DOHH2 (cell line): ENCODE measurements around the gene EXOC3.
"Not testable (repeated sequence)": the region's sequence is repeated elsewhere in the genome, so short reads cannot be mapped to it uniquely, and the experiment has no call there.

Experiments used
- H3F3A ChIP-seq: fragments of 200-600 bp; sonication (generic), shearing (Covaris generic); 2 replicates; pipeline ENCODE4 v1.6.0; 2016; ENCODE audit warnings: antibody characterized with exemption, mild to moderate bottlenecking; ENCODE audit not compliant: control insufficient read depth, insufficient read depth
- H3K27ac ChIP-seq: fragments of 200-600 bp; sonication (generic); 2 replicates; pipeline ENCODE4 v1.5.1; 2014; ENCODE audit warnings: low read depth, mild to moderate bottlenecking, low read length, moderate library complexity
- H3K27me3 ChIP-seq: fragments of 200-600 bp; sonication (generic); 2 replicates; pipeline ENCODE4 v1.6.1; 2014; ENCODE audit warnings: mild to moderate bottlenecking, low read length, mixed read lengths; ENCODE audit not compliant: control insufficient read depth
- H3K36me3 ChIP-seq: fragments of 200-600 bp; sonication (generic); 2 replicates; pipeline ENCODE4 v1.6.1; 2014; ENCODE audit warnings: mild to moderate bottlenecking, low read length, moderate library complexity, mixed read lengths; ENCODE audit not compliant: control insufficient read depth
- H3K4me1 ChIP-seq: fragments of 200-600 bp; sonication (generic); 2 replicates; pipeline ENCODE4 v1.6.1; 2014; ENCODE audit warnings: mild to moderate bottlenecking, low read length, mixed read lengths; ENCODE audit not compliant: control insufficient read depth
- H3K4me2 ChIP-seq: fragments of 200-600 bp; sonication (generic); 2 replicates; pipeline ENCODE4 v1.6.0; 2014; ENCODE audit warnings: mild to moderate bottlenecking, low read length, moderate library complexity
- H3K4me3 ChIP-seq: fragments of 200-600 bp; sonication (generic); 2 replicates; pipeline ENCODE4 v1.5.1; 2014; ENCODE audit warnings: mild to moderate bottlenecking, low read length, mixed read lengths
- H3K79me2 ChIP-seq: fragments of 200-600 bp; sonication (generic); 2 replicates; pipeline ENCODE4 v1.6.1; 2014; ENCODE audit warnings: mild to moderate bottlenecking, low read length, mixed read lengths; ENCODE audit not compliant: control insufficient read depth
- H3K9me2 ChIP-seq: fragments of 200-600 bp; sonication (generic); replicated peaks from 2 replicates; pipeline ENCODE4 v1.6.1; 2014; ENCODE audit warnings: mild to moderate bottlenecking, low read length, mixed read lengths; ENCODE audit not compliant: control insufficient read depth
- H3K9me3 ChIP-seq: fragments of 200-600 bp; sonication (generic); 2 replicates; pipeline ENCODE4 v1.6.1; 2014; ENCODE audit warnings: antibody characterized with exemption, low read length, mixed read lengths; ENCODE audit not compliant: control insufficient read depth, insufficient read depth
- H4K20me1 ChIP-seq: fragments of 200-600 bp; sonication (generic); 2 replicates; pipeline ENCODE4 v1.6.0; 2014; ENCODE audit warnings: low read depth, mild to moderate bottlenecking, antibody characterized with exemption, low read length, moderate library complexity; ENCODE audit not compliant: control insufficient read depth, insufficient read depth
- CTCF ChIP-seq: fragments of 200-600 bp; sonication (generic); IDR thresholded peaks from one replicate; pipeline ENCODE4 v1.5.1; 2014; ENCODE audit warnings: antibody characterized with exemption, mild to moderate bottlenecking, low read depth, low read length; ENCODE audit not compliant: poor library complexity, severe bottlenecking
- EZH2phosphoT487 ChIP-seq: fragments of 200-600 bp; sonication (generic); IDR thresholded peaks from 2 replicates; pipeline ENCODE4 v1.6.1; 2017; ENCODE audit warnings: borderline replicate concordance, mild to moderate bottlenecking, antibody characterized with exemption, low read length, moderate library complexity, mixed read lengths

The EXOC3 gene

GRCh38 chr5:407051-407450 lies 35.9 kb upstream of the EXOC3 start:
- H3K9me3 ChIP-seq, result no peaks in the 10 kb centered on the region
- no peak for TF ChIP-seq CTCF
- TF ChIP-seq EZH2phosphoT487, result no peak
- H3K79me2 ChIP-seq, result peaks cover 8% of the 10 kb centered on the region
- H3K4me3 ChIP-seq, result no peak overlapping the region
- no peaks in the 10 kb centered on the region for H3K9me2 ChIP-seq
- H3K4me1 ChIP-seq, result peaks cover 97% of the 10 kb centered on the region
- H3K27ac ChIP-seq, result 0 out of 2 replicates have a peak overlapping the region, but pooled peaks have one; percentile 1
- no peak overlapping the region for H3K4me2 ChIP-seq
- peaks cover 21% of the 10 kb centered on the region for H3F3A ChIP-seq
- no peaks in the 10 kb centered on the region for H3K27me3 ChIP-seq
- peaks cover 21% of the 10 kb centered on the region for H3K36me3 ChIP-seq
- no peaks in the 10 kb centered on the region for H4K20me1 ChIP-seq

GRCh38 chr5:407801-408268 lies 35.1 kb upstream of the EXOC3 start:
- peaks cover 97% of the 10 kb centered on the region for H3K4me1 ChIP-seq
- H3K36me3 ChIP-seq, result peaks cover 24% of the 10 kb centered on the region
- no peaks in the 10 kb centered on the region for H3K27me3 ChIP-seq
- peaks cover 17% of the 10 kb centered on the region for H3F3A ChIP-seq
- no peak overlapping the region for H3K27ac ChIP-seq
- H3K4me3 ChIP-seq, result no peak overlapping the region
- H4K20me1 ChIP-seq, result no peaks in the 10 kb centered on the region
- H3K9me3 ChIP-seq, result no peaks in the 10 kb centered on the region
- TF ChIP-seq EZH2phosphoT487 (no peak), CTCF (no peak)
- H3K9me2 ChIP-seq, result no peaks in the 10 kb centered on the region
- peaks cover 8% of the 10 kb centered on the region for H3K79me2 ChIP-seq
- no peak overlapping the region for H3K4me2 ChIP-seq

- Histone ChIP-seq H3K9me3 (no peaks in the 10 kb centered on the region), H3K4me3 (peak overlapping the region; percentile 30; the same call in 1 of the 2 replicates), H3K9me2 (no peaks in the 10 kb centered on the region), H3K36me3 (peaks cover 17% of the 10 kb centered on the region), H3K27ac (peak overlapping the region; percentile 54), H4K20me1 (no peaks in the 10 kb centered on the region), H3F3A (peaks cover 11% of the 10 kb centered on the region; the same call in 1 of the 2 replicates), H3K79me2 (peaks cover 8% of the 10 kb centered on the region), H3K4me1 (peaks cover 85% of the 10 kb centered on the region), H3K27me3 (no peaks in the 10 kb centered on the region), H3K4me2 (peak overlapping the region; percentile 55)
- no peak for TF ChIP-seq EZH2phosphoT487
Measured at GRCh38 chr5:410911-411517, 32.0 kb upstream of the EXOC3 start.

GRCh38 chr5:411728-412127 lies 31.2 kb upstream of the EXOC3 start:
- peaks cover 78% of the 10 kb centered on the region for H3K4me1 ChIP-seq
- no peaks in the 10 kb centered on the region for H3K9me3 ChIP-seq
- H3K36me3 ChIP-seq, result peaks cover 17% of the 10 kb centered on the region
- no peaks in the 10 kb centered on the region for H4K20me1 ChIP-seq
- H3F3A ChIP-seq, result peaks cover 7% of the 10 kb centered on the region; the same call in 1 of the 2 replicates
- TF ChIP-seq CTCF (no peak), EZH2phosphoT487 (no peak)
- H3K27ac ChIP-seq, result peak overlapping the region; percentile 54
- H3K4me2 ChIP-seq, result peak overlapping the region; percentile 37
- peaks cover 8% of the 10 kb centered on the region for H3K79me2 ChIP-seq
- H3K9me2 ChIP-seq, result no peaks in the 10 kb centered on the region
- no peaks in the 10 kb centered on the region for H3K27me3 ChIP-seq
- H3K4me3 ChIP-seq, result peak overlapping the region; percentile 26; the same call in 1 of the 2 replicates

- H3K9me2 ChIP-seq, H4K20me1 ChIP-seq, H3K79me2 ChIP-seq, H3K9me3 ChIP-seq, H3K4me3 ChIP-seq, H3F3A ChIP-seq, H3K27ac ChIP-seq, H3K4me2 ChIP-seq, H3K27me3 ChIP-seq: not testable (repeated sequence)
- Histone ChIP-seq H3K4me1 (peaks cover 46% of the 10 kb centered on the region), H3K36me3 (peaks cover 20% of the 10 kb centered on the region)
Measured at GRCh38 chr5:414991-415927, 27.7 kb upstream of the EXOC3 start.
